BE2C (cell line): ENCODE results near the gene SNX24.

Experiments used
- DNase-seq: peaks from one replicate; pipeline ENCODE4 v3.0.0-alpha.2; 2020
- H3K27me3 ChIP-seq: fragments of 250-450 bp; sonication (Bioruptor Pico); 2 replicates; pipeline ENCODE4 v1.5.1; 2020; ENCODE audit warnings: mild to moderate bottlenecking
- H3K36me3 ChIP-seq: fragments of 250-450 bp; sonication (Bioruptor Pico); 2 replicates; pipeline ENCODE4 v1.5.1; 2020; ENCODE audit warnings: mild to moderate bottlenecking
- H3K4me1 ChIP-seq: fragments of 250-450 bp; sonication (Bioruptor Pico); 2 replicates; pipeline ENCODE4 v1.5.1; 2020
- H3K4me3 ChIP-seq: 2 replicates; pipeline ENCODE4 v1.5.1; 2011; ENCODE audit warnings: low read depth, low read length
- H3K9me3 ChIP-seq: fragments of 250-450 bp; sonication (Bioruptor Pico); 2 replicates; pipeline ENCODE4 v1.5.1; 2020
- TF ChIP-seq, protein P1 (sequence below): IDR thresholded peaks from 2 replicates; pipeline ENCODE4 v1.5.1; 2012; ENCODE audit warnings: mild to moderate bottlenecking, low read depth, low read length

The SNX24 gene

GRCh38 chr5:122916490-122916889, 71.1 kb downstream of the SNX24 start:
- Histone ChIP-seq H3K4me1 (no peaks in the 10 kb centered on the region), H3K9me3 (no peaks in the 10 kb centered on the region), H3K36me3 (no peaks in the 10 kb centered on the region), H3K27me3 (no peaks in the 10 kb centered on the region), H3K4me3 (no peak overlapping the region)
- no peak for DNase-seq
- TF ChIP-seq, protein P1, sequence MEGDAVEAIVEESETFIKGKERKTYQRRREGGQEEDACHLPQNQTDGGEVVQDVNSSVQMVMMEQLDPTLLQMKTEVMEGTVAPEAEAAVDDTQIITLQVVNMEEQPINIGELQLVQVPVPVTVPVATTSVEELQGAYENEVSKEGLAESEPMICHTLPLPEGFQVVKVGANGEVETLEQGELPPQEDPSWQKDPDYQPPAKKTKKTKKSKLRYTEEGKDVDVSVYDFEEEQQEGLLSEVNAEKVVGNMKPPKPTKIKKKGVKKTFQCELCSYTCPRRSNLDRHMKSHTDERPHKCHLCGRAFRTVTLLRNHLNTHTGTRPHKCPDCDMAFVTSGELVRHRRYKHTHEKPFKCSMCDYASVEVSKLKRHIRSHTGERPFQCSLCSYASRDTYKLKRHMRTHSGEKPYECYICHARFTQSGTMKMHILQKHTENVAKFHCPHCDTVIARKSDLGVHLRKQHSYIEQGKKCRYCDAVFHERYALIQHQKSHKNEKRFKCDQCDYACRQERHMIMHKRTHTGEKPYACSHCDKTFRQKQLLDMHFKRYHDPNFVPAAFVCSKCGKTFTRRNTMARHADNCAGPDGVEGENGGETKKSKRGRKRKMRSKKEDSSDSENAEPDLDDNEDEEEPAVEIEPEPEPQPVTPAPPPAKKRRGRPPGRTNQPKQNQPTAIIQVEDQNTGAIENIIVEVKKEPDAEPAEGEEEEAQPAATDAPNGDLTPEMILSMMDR = no peak

DNA sequence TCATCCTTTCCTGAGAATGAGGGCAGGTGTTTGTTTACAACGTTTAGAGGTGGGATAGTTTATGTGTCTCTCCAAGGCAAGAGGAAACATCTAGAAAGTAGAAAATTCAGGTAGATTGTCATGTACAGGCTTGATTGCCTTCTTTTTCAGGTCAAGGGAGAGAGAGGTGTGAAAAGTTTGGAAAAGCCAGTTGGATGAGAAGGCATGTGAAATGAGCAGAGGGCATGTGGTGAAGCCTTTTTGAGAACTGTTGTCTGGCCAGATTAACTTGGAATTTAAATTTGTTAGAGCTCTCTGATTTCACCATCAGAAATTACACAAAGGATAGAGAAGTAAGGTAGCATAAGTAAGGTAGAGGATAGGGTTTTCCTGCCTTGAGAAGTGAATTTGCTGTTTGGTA, 74.6 kb downstream of the SNX24 start:
- H3K9me3 ChIP-seq = no peaks in the 10 kb centered on the region
- no peak for DNase-seq
- no peak overlapping the region for H3K4me3 ChIP-seq
- H3K36me3 ChIP-seq = no peaks in the 10 kb centered on the region
- TF ChIP-seq, protein P1 = no peak
- no peaks in the 10 kb centered on the region for H3K4me1 ChIP-seq
- H3K27me3 ChIP-seq = no peaks in the 10 kb centered on the region

- Histone ChIP-seq H3K36me3 (no peaks in the 10 kb centered on the region), H3K9me3 (no peaks in the 10 kb centered on the region), H3K4me1 (no peaks in the 10 kb centered on the region), H3K27me3 (no peaks in the 10 kb centered on the region), H3K4me3 (no peak overlapping the region)
- DNase-seq = no peak
- TF ChIP-seq, protein P1 = no peak
Measured at GRCh38 chr5:122921826-122922225, 76.4 kb downstream of the SNX24 start.

GRCh38 chr5:122924203-122924602, 78.8 kb downstream of the SNX24 start:
- Histone ChIP-seq H3K4me1 (no peaks in the 10 kb centered on the region), H3K9me3 (no peaks in the 10 kb centered on the region), H3K27me3 (no peaks in the 10 kb centered on the region)

GRCh38 chr5:122924719-122925395, 79.4 kb downstream of the SNX24 start:
- TF ChIP-seq, protein P1 = no peak
- H3K4me1 ChIP-seq = no peaks in the 10 kb centered on the region
- H3K27me3 ChIP-seq = no peaks in the 10 kb centered on the region
- H3K9me3 ChIP-seq = no peaks in the 10 kb centered on the region
- DNase-seq = no peak
- H3K36me3 ChIP-seq = no peaks in the 10 kb centered on the region
- no peak overlapping the region for H3K4me3 ChIP-seq

More at GRCh38 chr5:122924203-122924602, 78.8 kb downstream of the SNX24 start:
- DNase-seq = no peak
- H3K36me3 ChIP-seq = no peaks in the 10 kb centered on the region
- TF ChIP-seq, protein P1 = no peak
- no peak overlapping the region for H3K4me3 ChIP-seq

- H3K4me3 ChIP-seq = no peak overlapping the region
- no peaks in the 10 kb centered on the region for H3K4me1 ChIP-seq
- DNase-seq = no peak
- TF ChIP-seq, protein P1 = no peak
- no peaks in the 10 kb centered on the region for H3K36me3 ChIP-seq
- no peaks in the 10 kb centered on the region for H3K9me3 ChIP-seq
- no peaks in the 10 kb centered on the region for H3K27me3 ChIP-seq
Measured at GRCh38 chr5:122929001-122929400, 83.6 kb downstream of the SNX24 start.
